SH-SY5Y (cell line): Measurements from ENCODE around the gene AARS1.

ENCODE experiments used
- GATA2 ChIP-seq: IDR thresholded peaks from 2 replicates; pipeline ENCODE4 v1.6.1; 2011; ENCODE audit warnings: mild to moderate bottlenecking, low read depth, low read length
- GATA3 ChIP-seq: IDR thresholded peaks from 2 replicates; pipeline ENCODE4 v1.6.1; 2011; ENCODE audit warnings: low read depth, mild to moderate bottlenecking, low read length, moderate library complexity

Gene AARS1

GRCh38 chr16:70251629-70252354, 37.5 kb downstream of the AARS1 start, which contains the start of gene EXOSC6:
Gene EXOSC6 (minus strand): TSS chr16:70251940. CDS start chr16:70251900, 40 bp downstream.
- TF ChIP-seq GATA3, result no peak
- no peak for TF ChIP-seq GATA2

DNA sequence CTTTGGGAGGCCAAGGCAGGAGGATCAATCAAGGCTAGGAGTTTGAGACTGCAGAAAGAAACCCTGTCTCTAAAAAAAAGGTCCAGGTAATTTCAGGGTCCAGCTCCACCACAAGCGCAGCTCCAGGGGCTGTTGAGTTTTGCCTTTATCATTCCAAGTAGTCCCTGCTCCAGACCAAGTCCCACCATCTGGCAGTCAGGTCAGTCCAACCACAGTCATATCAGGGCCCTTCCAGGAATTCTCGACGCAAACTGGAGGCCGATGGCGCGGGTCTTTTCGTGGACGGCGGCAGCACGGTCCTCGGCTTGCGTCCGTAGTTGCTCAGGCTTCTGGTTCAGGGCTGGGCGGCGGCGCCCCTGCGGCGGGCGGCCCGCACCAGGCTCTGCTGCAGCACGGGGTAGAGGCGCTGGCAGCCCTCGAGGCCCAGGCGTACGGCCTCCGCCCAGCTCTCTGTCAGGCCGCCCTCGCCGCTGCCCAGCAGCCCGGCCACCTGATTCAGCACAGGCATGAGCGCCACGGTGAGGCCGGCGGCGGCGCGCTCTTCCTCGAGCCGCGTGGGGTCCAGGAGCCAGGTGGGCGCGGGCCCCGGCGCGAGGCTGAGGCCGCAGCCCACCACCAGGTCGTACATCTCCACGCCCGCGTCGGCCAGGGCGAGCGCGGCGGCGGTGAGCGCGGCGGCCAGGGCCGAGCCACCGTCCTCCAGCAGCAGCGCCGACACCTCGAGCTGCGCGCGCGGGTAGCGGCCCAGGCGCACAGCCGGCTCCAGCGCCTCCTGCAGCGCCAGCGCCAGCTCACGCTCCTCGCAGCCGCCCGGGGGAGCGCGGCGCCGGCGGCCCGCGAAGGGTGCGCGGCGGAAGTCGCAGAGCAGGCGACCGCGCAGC, 38.3 kb downstream of the AARS1 start:
- TF ChIP-seq GATA2, result no peak
- no peak for TF ChIP-seq GATA3
